Activated naive CD4-positive, alpha-beta T cell treated with anti-CD3 and anti-CD28 coated beads for 36 hours (primary cell): ENCODE results near the gene BLZF1. TPM values are rescaled to one million over a fixed set of nuclear protein-coding genes. Genes with fewer than 3 reads are reported as not detected.
"Not testable (repeated sequence)": the region's sequence is repeated elsewhere in the genome, so short reads cannot be mapped to it uniquely, and the experiment has no call there.

ENCODE experiments used
- CTCF ChIA-PET: fragments of 350-600 bp; sonication (Branson Sonifier 250); formaldehyde crosslinking; loops from one replicate; lab custom pipeline; 2021; ENCODE audit warnings: antibody characterized with exemption; lab: Charles Lee
- DNase-seq: peaks from one replicate; pipeline ENCODE4 v3.0.0-alpha.2; 2020
- H3K27ac Mint-ChIP-seq: one replicate; pipeline ENCODE4 v1.8.0; 2021; ENCODE audit warnings: mild to moderate bottlenecking, mixed read lengths
- H3K27me3 Mint-ChIP-seq: one replicate; pipeline ENCODE4 v1.8.0; 2021; ENCODE audit warnings: low read depth, mixed read lengths
- H3K36me3 Mint-ChIP-seq: one replicate; pipeline ENCODE4 v1.8.0; 2021; ENCODE audit warnings: low read depth, mixed read lengths
- H3K4me1 Mint-ChIP-seq: one replicate; pipeline ENCODE4 v1.8.0; 2021; ENCODE audit warnings: low read depth, mixed read lengths
- H3K4me3 Mint-ChIP-seq: one replicate; pipeline ENCODE4 v1.8.0; 2021; ENCODE audit warnings: mild to moderate bottlenecking, moderate library complexity, mixed read lengths
- H3K9me3 Mint-ChIP-seq: one replicate; pipeline ENCODE4 v1.8.0; 2021; ENCODE audit warnings: mixed read lengths
- intact Hi-C: fragments of 100-400 bp; cut with micrococcal nuclease; formaldehyde crosslinking; loops from one replicate; pipeline ENCODE4 v1.15.1; 2023
- total RNA-seq, 2 experiments: library from RNA; stranded (reverse); gene quantifications; one replicate each; pipeline ENCODE4 v1.2.3, GENCODE V29; 2021

BLZF1 gene, protein sequence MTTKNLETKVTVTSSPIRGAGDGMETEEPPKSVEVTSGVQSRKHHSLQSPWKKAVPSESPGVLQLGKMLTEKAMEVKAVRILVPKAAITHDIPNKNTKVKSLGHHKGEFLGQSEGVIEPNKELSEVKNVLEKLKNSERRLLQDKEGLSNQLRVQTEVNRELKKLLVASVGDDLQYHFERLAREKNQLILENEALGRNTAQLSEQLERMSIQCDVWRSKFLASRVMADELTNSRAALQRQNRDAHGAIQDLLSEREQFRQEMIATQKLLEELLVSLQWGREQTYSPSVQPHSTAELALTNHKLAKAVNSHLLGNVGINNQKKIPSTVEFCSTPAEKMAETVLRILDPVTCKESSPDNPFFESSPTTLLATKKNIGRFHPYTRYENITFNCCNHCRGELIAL
- 1 to 10 TPM; 5.6 to 6.0 TPM for total RNA-seq

DNA sequence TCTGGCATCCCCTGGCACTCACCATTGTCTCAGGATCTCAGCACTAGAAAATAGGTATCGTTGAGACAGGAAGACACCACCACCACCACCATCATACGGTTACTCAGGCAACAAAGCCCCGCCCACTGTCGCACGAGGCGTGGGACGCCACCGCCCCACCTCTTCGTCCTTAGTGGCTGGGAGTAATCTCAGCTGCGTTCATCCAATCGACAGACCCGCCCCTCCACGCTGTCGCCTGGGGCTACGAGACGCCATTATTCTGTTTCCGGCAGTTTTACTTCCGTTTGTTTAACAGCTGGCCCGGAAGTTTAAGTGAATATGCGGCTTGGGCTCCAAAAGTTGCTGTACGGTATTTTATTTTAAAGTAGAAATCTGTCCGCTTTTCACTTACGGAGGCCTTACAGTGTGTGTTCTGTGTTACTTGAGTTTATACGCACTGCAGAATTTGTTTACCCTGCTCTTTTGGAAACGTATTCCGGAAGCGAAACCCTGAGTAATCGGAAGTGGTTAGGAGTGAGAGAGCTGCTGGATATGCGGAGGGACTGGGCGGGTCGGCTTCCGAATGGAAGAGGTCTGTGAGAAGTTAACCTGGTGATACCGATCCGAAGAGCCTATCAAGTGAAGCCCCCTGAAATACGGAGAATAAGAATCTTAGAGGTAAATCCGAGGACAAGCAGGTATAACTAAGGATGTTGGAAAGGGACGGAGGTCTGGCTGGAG is at the start of gene BLZF1, which contains the start of gene NME7:
Gene BLZF1 (plus strand): TSS at position 510 of the 720 bp plus-strand sequence. CDS start 1,328 bp downstream, outside the sequence.
Gene NME7 (minus strand): TSS at position 112 of the 720 bp plus-strand sequence. CDS start 87 bp downstream, at position 25.
- DNase-seq, result peak; percentile 99
- no peaks in the 10 kb centered on the region for H3K27me3 Mint-ChIP-seq
- peaks cover 29% of the 10 kb centered on the region for H3K4me1 Mint-ChIP-seq
- intact Hi-C loops, result loop anchor here (1.0 to 5.0 kb wide), 21 partner anchors 22 to 1433 kb away; partner anchors contain the start of genes ATP1B1, GORAB, KIFAP3 and METTL18
- H3K4me3 Mint-ChIP-seq, result peak within 1 kb of the TSS; percentile 50
- H3K27ac Mint-ChIP-seq, result no peak within 1 kb of the TSS
- H3K9me3 Mint-ChIP-seq, result no peaks in the 10 kb centered on the region
- CTCF ChIA-PET, result interaction anchor here (0.8 to 1.2 kb wide), 4 partner anchors 15 to 524 kb away, joined by 3 read pairs; no protein-coding TSS in a partner anchor
- H3K36me3 Mint-ChIP-seq, result no peaks in the 10 kb centered on the region

DNA sequence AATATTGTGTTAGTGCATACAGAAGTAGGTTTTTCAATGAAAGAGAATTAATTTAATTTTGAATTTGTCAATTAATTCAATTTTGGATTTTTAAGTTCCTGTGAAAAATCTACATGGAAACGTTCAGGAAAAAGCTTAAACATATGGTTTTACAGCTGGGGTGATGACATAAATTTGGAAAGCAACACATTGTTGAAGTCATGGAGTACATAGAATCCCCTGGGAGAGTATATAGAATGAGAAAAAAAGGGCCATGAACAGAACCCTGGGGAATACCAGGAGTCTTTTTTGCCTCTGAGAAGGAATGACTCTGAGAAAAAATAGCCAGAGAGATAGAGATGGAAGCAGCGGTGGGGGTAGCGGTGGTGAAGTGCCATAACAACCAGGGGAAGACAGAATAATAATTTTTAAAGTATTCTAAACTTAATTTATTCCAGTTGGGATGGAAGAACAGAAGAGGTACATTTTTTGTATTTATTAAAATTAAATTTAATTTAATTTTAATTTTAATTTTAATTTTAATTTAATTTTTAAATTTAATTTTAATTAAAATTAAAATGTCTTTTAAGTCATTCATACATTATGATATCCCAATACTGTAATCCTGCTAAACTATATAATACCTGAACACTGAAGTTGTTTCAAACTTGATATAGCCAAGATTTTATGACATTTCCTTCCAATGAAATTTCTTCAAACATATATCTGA is 49.3 kb upstream of the BLZF1 start:
- intact Hi-C loops, result no loop called here

DNA sequence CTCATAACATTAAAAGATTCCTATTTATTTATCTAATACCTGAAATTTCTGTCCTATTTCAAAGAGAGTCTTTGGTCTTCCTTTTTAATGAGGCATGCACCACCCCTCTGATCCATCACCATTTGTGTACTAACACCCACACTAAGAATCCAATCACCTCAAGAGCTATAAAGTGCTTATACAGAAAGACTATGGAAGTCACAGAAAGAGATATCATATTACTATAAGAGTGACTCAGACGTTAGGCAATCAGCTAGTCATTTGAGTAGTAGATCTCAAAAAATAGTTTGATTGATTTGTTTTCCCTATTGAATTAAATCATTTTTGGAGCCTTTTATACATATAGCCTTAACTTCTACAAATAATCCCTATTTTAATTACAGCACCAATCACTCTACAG is 46.5 kb upstream of the BLZF1 start:
- Mint-ChIP-seq H3K27ac (no peak overlapping the region), H3K27me3 (no peaks in the 10 kb centered on the region), H3K4me1 (peaks cover 8% of the 10 kb centered on the region), H3K9me3 (no peaks in the 10 kb centered on the region), H3K4me3 (no peak overlapping the region), H3K36me3 (peaks cover 3% of the 10 kb centered on the region)
- CTCF ChIA-PET, result interaction anchor here (1.0 kb wide), 1 partner anchor 47 kb away, joined by 3 read pairs; the partner anchor contains the start of genes BLZF1 and NME7
- DNase-seq, result no peak
- intact Hi-C loops, result no loop called here

More for the DNA sequence above, 49.3 kb upstream of the BLZF1 start:
- CTCF ChIA-PET, result no interaction called here
- H3K27me3 Mint-ChIP-seq, result no peaks in the 10 kb centered on the region
- no peak overlapping the region for H3K27ac Mint-ChIP-seq
- no peak overlapping the region for H3K4me3 Mint-ChIP-seq
- H3K4me1 Mint-ChIP-seq, result peaks cover 2% of the 10 kb centered on the region
- H3K36me3 Mint-ChIP-seq, result peaks cover 3% of the 10 kb centered on the region
- DNase-seq, result no peak
- H3K9me3 Mint-ChIP-seq, result no peaks in the 10 kb centered on the region

GRCh38 chr1:169322138-169322537 is 45.9 kb upstream of the BLZF1 start:
- no peak overlapping the region for H3K27ac Mint-ChIP-seq
- CTCF ChIA-PET, result interaction anchor here (1.0 kb wide), 1 partner anchor 46 kb away, joined by 3 read pairs; the partner anchor contains the start of genes BLZF1 and NME7
- intact Hi-C loops, result no loop called here
- no peak for DNase-seq
- no peaks in the 10 kb centered on the region for H3K27me3 Mint-ChIP-seq
- H3K36me3 Mint-ChIP-seq, result peaks cover 3% of the 10 kb centered on the region
- H3K9me3 Mint-ChIP-seq, result no peaks in the 10 kb centered on the region
- H3K4me1 Mint-ChIP-seq, result peaks cover 14% of the 10 kb centered on the region
- no peak overlapping the region for H3K4me3 Mint-ChIP-seq

DNA sequence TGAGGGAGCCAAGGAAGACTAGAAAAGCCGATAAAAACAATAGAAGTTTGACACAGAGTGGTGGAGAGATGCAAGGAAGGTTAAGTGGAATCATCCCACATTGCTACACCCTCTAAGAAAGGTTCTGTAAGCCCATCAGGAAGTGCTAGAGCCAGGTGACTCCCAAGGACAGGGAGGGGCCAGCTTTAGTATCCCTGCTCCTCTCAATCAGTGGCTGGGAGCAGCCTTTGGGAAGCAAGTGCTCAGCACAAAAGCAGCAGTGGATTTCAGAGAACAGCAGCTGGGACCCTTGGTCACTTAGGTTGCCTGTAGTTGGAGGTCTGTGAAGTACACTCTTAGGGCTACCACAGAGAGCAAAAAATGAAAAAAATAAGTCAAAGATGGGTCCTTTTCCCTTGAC is 42.9 kb upstream of the BLZF1 start:
- CTCF ChIA-PET, result no interaction called here
- H3K27ac Mint-ChIP-seq, result no peak overlapping the region

DNA sequence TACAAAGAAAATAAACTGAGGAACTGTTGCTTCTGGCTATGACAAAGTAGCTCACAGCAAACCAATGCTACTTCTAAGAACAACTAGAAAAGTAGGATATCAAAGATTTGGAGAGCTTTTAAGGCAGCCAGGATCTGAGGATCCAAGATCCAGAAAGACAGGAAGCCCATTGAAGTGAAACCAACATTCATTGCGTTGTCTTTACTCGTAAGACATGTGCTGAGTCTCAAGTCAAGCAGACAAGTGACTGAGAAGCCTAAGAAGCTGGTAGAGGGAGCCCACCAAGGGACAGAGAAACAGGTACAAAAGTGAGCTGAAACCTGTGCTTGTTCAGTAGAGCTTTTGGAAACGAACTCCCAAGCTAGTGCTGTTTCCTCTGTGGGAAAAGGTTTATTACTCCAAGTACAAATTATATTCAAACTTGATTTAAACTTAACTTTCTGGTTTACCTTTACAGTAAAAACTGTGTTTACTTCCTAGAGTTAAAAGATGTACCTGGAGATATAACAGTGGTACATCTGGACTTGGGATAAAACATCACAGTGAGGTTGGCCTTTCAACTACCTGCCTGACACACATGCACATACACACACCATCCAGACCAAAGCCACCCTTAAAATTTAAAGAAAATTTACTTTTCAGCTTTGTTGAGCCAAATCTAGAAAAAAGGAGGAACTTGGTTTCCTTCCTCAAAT is 41.6 kb upstream of the BLZF1 start:
- H3K36me3 Mint-ChIP-seq, result peaks cover 5% of the 10 kb centered on the region
- no peak for DNase-seq
- H3K9me3 Mint-ChIP-seq, result peaks cover 9% of the 10 kb centered on the region
- CTCF ChIA-PET, result interaction anchor here (2.0 kb wide), 1 partner anchor 22 kb away, joined by 9 read pairs; no protein-coding TSS in a partner anchor
- H3K27me3 Mint-ChIP-seq, result no peaks in the 10 kb centered on the region
- no peak overlapping the region for H3K27ac Mint-ChIP-seq
- no peak overlapping the region for H3K4me3 Mint-ChIP-seq
- intact Hi-C loops, result loop anchor here (2.0 to 5.0 kb wide), 2 partner anchors 40 to 189 kb away; partner anchors contain the start of gene NME7
- H3K4me1 Mint-ChIP-seq, result peaks cover 18% of the 10 kb centered on the region

More for the DNA sequence above, 42.9 kb upstream of the BLZF1 start:
- Mint-ChIP-seq H3K4me1 (peaks cover 18% of the 10 kb centered on the region), H3K9me3 (peaks cover 9% of the 10 kb centered on the region), H3K4me3 (no peak overlapping the region), H3K36me3 (peaks cover 3% of the 10 kb centered on the region), H3K27me3 (no peaks in the 10 kb centered on the region)
- no peak for DNase-seq
- intact Hi-C loops, result loop anchor here (5.0 kb wide), 1 partner anchor 188 kb away; no protein-coding TSS in a partner anchor

DNA sequence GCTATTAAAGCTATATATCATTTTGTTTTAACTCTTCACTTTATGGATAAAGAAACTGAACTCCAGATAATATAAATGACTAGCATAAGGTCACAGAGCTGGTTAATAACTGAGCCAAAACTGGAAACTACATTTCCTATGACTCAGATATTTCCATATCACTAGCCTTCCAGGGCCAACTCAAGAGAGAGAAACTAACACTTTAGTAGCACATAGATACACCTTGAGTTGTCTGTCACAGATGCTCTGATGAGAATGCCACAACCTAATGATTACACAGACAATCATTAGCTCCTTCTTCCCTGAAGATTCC is 41.1 kb upstream of the BLZF1 start:
- no peak for DNase-seq
- Mint-ChIP-seq H3K27ac (no peak overlapping the region), H3K9me3 (peaks cover 9% of the 10 kb centered on the region), H3K4me3 (no peak overlapping the region), H3K36me3 (peaks cover 5% of the 10 kb centered on the region), H3K4me1 (peaks cover 18% of the 10 kb centered on the region), H3K27me3 (no peaks in the 10 kb centered on the region)
- intact Hi-C loops, result loop anchor here (2.0 to 5.0 kb wide), 2 partner anchors 40 to 190 kb away; partner anchors contain the start of gene NME7
- CTCF ChIA-PET, result interaction anchor here (2.0 kb wide), 1 partner anchor 21 kb away, joined by 9 read pairs; no protein-coding TSS in a partner anchor

DNA sequence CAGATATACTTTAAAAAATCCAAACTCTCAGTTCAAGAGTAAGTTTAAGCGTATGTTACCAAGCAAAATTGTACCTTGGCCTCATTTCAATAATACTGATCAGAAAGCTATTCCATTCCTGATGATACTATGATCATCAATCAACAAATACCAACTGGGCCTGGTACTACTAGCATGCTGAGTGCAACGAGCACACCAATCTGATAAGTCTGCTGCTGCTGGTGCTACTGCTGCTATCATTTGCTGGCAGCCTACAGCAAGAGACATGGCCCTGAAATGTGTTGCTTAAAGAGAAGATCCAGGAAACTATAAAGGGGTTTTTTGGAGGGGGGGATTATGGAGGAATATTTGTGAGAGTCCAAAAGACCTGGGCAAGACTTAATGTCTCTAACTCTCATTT is 40.1 kb upstream of the BLZF1 start:
- H3K27ac Mint-ChIP-seq, result no peak overlapping the region
- intact Hi-C loops, result loop anchor here (2.0 to 5.0 kb wide), 2 partner anchors 39 to 191 kb away; partner anchors contain the start of gene NME7
- no peak for DNase-seq
- no peak overlapping the region for H3K4me3 Mint-ChIP-seq
- H3K36me3 Mint-ChIP-seq, result peaks cover 5% of the 10 kb centered on the region
- CTCF ChIA-PET, result interaction anchor here (2.0 kb wide), 1 partner anchor 20 kb away, joined by 9 read pairs; no protein-coding TSS in a partner anchor
- H3K27me3 Mint-ChIP-seq, result no peaks in the 10 kb centered on the region
- H3K4me1 Mint-ChIP-seq, result peaks cover 15% of the 10 kb centered on the region
- H3K9me3 Mint-ChIP-seq, result peaks cover 9% of the 10 kb centered on the region

- Mint-ChIP-seq H3K27ac (no peak overlapping the region), H3K4me1 (peaks cover 15% of the 10 kb centered on the region), H3K4me3 (no peak overlapping the region), H3K36me3 (peaks cover 5% of the 10 kb centered on the region), H3K27me3 (no peaks in the 10 kb centered on the region), H3K9me3 (peaks cover 9% of the 10 kb centered on the region)
- CTCF ChIA-PET, result no interaction called here
- no peak for DNase-seq
- intact Hi-C loops, result loop anchor here (5.0 kb wide), 1 partner anchor 192 kb away; no protein-coding TSS in a partner anchor
Measured at GRCh38 chr1:169329383-169329782, 38.6 kb upstream of the BLZF1 start.

GRCh38 chr1:169330927-169331326 is 37.1 kb upstream of the BLZF1 start:
- Mint-ChIP-seq H3K36me3 (peaks cover 11% of the 10 kb centered on the region), H3K9me3 (peaks cover 16% of the 10 kb centered on the region), H3K4me1 (peaks cover 15% of the 10 kb centered on the region), H3K4me3 (no peak overlapping the region), H3K27me3 (no peaks in the 10 kb centered on the region), H3K27ac (no peak overlapping the region)
- intact Hi-C loops, result no loop called here
- no peak for DNase-seq
- CTCF ChIA-PET, result no interaction called here

DNA sequence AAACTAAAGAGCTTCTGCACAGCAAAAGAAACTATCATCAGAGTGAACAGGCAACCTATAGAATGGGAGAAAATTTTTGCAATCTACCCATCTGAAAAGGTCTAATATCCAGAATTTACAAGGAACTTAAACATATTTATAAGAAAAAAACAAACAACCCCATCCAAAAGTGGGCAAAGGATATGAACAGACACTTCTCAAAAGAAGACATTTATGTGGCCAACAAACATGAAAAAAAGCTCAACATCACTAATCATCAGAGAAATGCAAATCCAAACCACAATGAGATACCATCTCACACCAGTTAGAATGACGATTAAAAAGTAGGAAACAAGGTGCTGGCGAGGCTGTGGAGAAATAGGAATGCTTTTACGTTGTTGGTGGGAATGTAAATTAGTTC is 33.3 kb upstream of the BLZF1 start:
- DNase-seq, H3K27me3 Mint-ChIP-seq, intact Hi-C loops, H3K27ac Mint-ChIP-seq, H3K4me1 Mint-ChIP-seq, H3K4me3 Mint-ChIP-seq: not testable (repeated sequence)
- CTCF ChIA-PET, result interaction anchor here (0.7 to 1.1 kb wide), 2 partner anchors 13 to 14 kb away, joined by 3 to 4 read pairs; no protein-coding TSS in a partner anchor
- Mint-ChIP-seq H3K36me3 (peaks cover 14% of the 10 kb centered on the region), H3K9me3 (peaks cover 18% of the 10 kb centered on the region)
